Immature natural killer cell (primary cell): Measurements from ENCODE around the gene SH3GL1. TPM values are rescaled to one million over a fixed set of nuclear protein-coding genes. Genes with fewer than 3 reads are reported as not detected.

Experiments
- DNase-seq, 3 donors: peaks; one replicate each; pipeline ENCODE4 v3.0.0; 2022; ENCODE audit warnings: mixed read lengths in 1 of 3
- H3K27ac Mint-ChIP-seq, 6 donors: one replicate each; pipeline ENCODE4 v1.8.0; 2020; ENCODE audit warnings: mixed read lengths in 6 of 6, mild to moderate bottlenecking in 5 of 6, inconsistent platforms in 4 of 6, moderate library complexity in 3 of 6
- H3K27me3 Mint-ChIP-seq, 3 donors: one replicate each; pipeline ENCODE4 v1.8.0; 2020 to 2021; ENCODE audit warnings: low read depth in 3 of 3, mild to moderate bottlenecking in 3 of 3, mixed read lengths in 3 of 3, moderate library complexity in 3 of 3, inconsistent platforms in 1 of 3
- H3K36me3 Mint-ChIP-seq, 3 donors: one replicate each; pipeline ENCODE4 v1.8.0; 2020; ENCODE audit warnings: mixed read lengths in 3 of 3, inconsistent platforms in 2 of 3, mild to moderate bottlenecking in 2 of 3
- H3K4me1 Mint-ChIP-seq, 2 donors: one replicate each; pipeline ENCODE4 v1.8.0; 2020; ENCODE audit warnings: inconsistent platforms in 2 of 2, mild to moderate bottlenecking in 2 of 2, mixed read lengths in 2 of 2, moderate library complexity in 1 of 2
- H3K4me3 Mint-ChIP-seq, 5 donors: one replicate each; pipeline ENCODE4 v1.8.0; 2020; ENCODE audit warnings: mild to moderate bottlenecking in 5 of 5, mixed read lengths in 5 of 5, inconsistent platforms in 3 of 5, moderate library complexity in 3 of 5
- H3K9me3 Mint-ChIP-seq, 6 donors: one replicate each; pipeline ENCODE4 v1.8.0; 2020; ENCODE audit warnings: mild to moderate bottlenecking in 6 of 6, mixed read lengths in 6 of 6, inconsistent platforms in 4 of 6, moderate library complexity in 3 of 6
- polyA plus RNA-seq, 3 donors: library from polyadenylated mRNA; unstranded; fragments of 300-500 nt; fragmentation: Illumina TruSeq; gene quantifications; one replicate each; pipeline ENCODE4 v1.2.3, GENCODE V29; 2021

SH3GL1 gene
- polyA plus RNA-seq, 3 donors from 2014 or later, result 13.8 to 24.6 (median 18.4) TPM

DNA sequence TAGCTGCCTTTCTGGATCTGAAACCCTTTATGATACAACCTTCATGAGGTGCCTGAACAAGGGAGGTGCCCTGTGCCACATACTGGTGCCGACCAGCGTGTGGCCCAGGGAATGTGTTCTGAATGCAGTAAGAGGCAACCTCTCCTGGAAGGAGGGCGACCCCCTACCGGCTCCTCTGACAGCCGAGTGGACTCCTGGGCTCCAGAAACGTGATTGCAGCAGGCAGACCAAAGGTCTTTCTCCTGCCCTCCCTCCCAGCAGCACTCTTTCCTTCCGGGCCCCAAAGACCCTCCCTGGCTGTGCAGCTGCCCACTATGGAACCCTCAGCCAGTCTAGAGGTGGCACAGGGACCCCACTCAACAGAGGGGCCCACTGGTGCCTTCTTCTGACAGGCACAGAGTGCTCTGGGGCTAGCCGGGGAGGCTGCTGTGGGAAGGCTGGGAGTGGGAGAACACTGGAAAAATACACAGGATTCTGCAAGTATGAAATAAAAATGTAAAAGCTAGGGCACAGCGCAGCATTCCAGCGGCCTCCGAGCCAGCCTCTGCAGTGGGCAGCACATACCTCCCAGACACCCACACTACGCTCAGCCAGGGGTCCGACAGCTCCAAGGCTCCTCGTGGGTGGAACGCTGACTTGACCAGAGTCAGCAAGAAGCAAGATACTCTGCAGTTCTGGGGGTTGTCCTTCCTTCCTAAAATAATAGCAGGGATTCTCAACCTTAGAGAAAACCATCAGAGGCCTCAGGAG lies 14.9 kb downstream of the SH3GL1 start:
- Mint-ChIP-seq H3K36me3 (no peaks in the 10 kb centered on the region), H3K4me3 (no peak overlapping the region), H3K9me3 (no peaks in the 10 kb centered on the region), H3K4me1 (peaks cover 29 to 39% of the 10 kb centered on the region in 2 donors), H3K27me3 (no peaks in the 10 kb centered on the region), H3K27ac (no peak overlapping the region)
- no peak for DNase-seq

DNA sequence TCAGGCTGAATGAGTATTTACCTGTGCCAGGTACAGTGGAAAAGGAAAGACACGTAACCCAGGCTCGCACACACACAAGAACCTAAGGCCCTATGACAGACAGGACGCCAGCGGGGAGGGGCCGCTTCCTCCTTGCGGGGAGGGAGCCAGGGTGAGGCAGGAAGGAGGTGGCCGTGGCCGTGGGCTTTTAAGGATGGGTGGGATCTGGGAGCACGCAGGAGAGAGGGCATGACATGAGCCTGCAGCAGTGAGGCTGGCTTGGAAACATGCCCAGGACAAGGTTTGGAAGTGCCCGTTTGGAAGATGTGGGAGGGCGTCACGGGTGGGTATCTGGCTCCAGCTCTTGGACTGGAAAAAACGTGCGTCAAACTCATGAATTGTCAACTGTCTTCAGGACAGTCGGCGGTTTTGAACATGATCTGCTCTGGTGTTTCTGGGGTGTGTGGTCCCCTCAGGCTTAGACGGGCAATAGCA lies 20.1 kb downstream of the SH3GL1 start:
- H3K27ac Mint-ChIP-seq, result peak overlapping the region; percentile 68 to 94 (median 91)
- H3K4me1 Mint-ChIP-seq, result peaks cover 54 to 55% of the 10 kb centered on the region in 2 donors
- peak overlapping the region; percentile 76 to 87 (median 80) for H3K4me3 Mint-ChIP-seq
- no peaks in the 10 kb centered on the region for H3K9me3 Mint-ChIP-seq
- peak; percentile 36 to 39 (median 38) for DNase-seq
- H3K36me3 Mint-ChIP-seq, result peaks cover 0 to 4% (median 0%) of the 10 kb centered on the region in 3 donors
- peaks cover 0 to 2% (median 0%) of the 10 kb centered on the region in 3 donors for H3K27me3 Mint-ChIP-seq

DNA sequence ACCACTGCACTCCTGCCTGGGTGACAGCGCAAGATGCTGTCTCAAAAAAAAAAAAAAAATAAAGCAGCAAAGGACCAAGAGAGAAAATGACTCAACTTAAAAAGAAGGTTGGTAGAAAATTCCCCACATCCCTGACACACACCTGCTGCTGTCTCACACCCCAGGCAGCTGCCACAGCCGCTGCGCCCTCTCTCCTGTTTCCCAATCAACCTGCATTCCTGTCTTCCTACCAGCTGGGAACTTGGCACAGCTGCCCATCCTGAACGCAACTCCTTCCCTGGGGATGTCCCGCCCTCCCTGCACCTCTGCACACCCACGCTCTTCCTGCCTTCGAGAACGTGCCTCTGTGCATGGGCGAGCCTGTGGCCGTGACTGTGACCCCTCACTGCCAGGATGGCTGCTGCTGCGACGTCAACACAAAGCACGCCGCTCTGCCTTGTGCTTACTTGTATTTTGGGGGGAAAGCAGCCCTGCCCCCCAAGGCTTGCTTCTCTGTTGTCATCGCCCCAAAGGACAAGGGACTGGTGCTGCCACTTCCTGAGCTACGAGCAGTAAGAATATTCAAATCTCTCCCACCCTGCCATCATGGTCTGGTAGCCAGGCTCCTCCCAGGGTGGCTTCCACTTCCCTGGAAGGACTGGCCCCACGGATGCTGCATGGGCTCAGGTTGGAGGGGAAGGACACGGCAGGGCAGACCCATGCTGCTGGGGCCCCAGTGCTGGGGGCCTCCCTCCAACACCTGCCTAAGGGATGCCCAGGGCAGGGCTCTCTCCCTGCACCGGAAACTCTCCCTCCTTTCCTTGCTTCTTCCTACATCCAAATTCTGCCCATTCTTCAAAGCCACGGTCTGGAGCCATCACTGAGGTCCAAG lies 20.7 kb downstream of the SH3GL1 start:
- Mint-ChIP-seq H3K27me3 (peaks cover 0 to 2% (median 0%) of the 10 kb centered on the region in 3 donors), H3K4me1 (peaks cover 54 to 55% of the 10 kb centered on the region in 2 donors), H3K4me3 (peak overlapping the region; percentile 76 to 87 (median 80)), H3K36me3 (peaks cover 0 to 4% (median 0%) of the 10 kb centered on the region in 3 donors), H3K27ac (peak overlapping the region; percentile 68 to 94 (median 91)), H3K9me3 (no peaks in the 10 kb centered on the region)
- no peak for DNase-seq

DNA sequence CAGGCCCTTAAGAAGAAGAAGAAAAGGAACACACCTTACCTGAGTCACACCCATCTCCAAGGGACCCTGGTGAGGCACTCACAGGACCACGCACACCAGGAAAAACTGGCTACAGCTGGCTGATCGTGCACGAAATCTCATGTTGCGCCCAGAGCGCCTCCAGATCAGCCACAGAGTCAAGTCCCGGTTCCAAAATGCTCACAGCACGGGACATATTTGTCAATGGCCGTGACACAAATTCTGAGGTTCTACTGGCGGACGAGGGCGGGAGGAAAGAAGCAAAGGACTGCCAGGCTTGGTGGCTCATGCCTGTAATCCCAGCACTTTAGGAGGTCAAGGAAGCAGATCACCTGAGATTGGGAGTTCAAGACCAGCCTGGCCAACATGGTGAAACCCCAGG lies 21.5 kb downstream of the SH3GL1 start:
- Mint-ChIP-seq H3K9me3 (no peaks in the 10 kb centered on the region), H3K4me3 (peak overlapping the region in 4 of 5 donors; percentile 42 to 87 (median 66)), H3K4me1 (peaks cover 57 to 59% of the 10 kb centered on the region in 2 donors)

DNA sequence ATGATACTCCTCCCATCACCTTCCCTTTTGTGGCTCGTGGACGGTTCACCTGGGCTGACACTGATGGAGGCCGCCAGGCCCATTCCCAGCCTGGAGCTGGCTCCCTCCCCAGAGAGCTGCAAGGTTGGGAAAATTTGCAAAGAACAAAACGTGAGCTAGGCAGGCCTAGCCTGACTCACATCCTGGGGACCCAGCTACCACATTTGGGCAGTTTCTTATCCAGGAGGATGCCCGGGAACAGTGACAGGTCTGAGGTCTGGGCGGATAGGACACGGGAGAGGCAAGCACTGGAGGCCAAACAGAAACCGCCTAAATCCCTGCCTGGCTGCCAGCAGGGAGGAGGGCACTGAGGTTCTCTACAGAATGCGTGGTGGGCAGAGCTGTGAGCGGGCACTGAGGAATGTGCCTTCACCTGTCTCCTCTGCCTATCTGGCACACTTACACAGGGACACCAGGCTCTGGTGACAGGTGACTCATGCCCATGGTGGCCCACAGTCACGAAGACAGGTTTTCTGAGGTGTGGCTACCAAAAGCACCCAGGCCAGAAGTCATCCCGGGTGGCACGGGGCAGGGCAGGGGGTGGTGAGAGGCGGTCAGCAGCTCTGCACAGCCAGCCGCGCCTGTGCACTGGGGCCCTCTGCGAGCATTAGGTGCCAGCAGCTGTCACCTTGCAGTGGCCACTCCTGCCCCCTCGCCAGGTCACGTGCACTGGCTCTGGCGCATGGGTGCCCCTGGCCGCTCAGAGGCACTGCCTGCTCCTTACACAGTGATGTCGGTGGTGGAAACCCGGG lies 23.2 kb downstream of the SH3GL1 start:
- peaks cover 59 to 66% of the 10 kb centered on the region in 2 donors for H3K4me1 Mint-ChIP-seq
- peak overlapping the region in 1 of 5 donors; percentile 54 for H3K4me3 Mint-ChIP-seq
- H3K27ac Mint-ChIP-seq, result no peak overlapping the region
- H3K9me3 Mint-ChIP-seq, result no peaks in the 10 kb centered on the region
- peaks cover 0 to 4% (median 0%) of the 10 kb centered on the region in 3 donors for H3K36me3 Mint-ChIP-seq
- no peak for DNase-seq
- H3K27me3 Mint-ChIP-seq, result peaks cover 0 to 2% (median 0%) of the 10 kb centered on the region in 3 donors

More for the DNA sequence above, 21.5 kb downstream of the SH3GL1 start:
- peak overlapping the region in 4 of 6 donors; percentile 23 to 93 (median 38) for H3K27ac Mint-ChIP-seq
- H3K36me3 Mint-ChIP-seq, result peaks cover 0 to 4% (median 0%) of the 10 kb centered on the region in 3 donors
- peaks cover 0 to 2% (median 0%) of the 10 kb centered on the region in 3 donors for H3K27me3 Mint-ChIP-seq
- no peak for DNase-seq

DNA sequence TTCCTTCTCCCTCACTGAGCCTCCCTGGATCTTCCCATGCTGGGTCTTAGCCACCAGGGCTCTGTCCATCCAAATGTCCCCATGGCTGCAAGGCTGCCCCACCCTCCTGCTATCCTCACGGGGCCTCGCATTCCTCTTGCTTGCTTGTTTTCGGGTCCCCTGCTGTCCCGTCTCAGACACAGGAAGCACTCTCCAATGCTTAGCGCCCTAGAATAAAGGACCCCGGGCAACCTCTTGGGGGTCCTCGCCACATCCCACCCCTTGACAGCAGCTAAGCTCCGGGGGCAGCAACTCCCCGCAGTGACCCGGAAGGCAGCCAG lies 23.7 kb downstream of the SH3GL1 start:
- Mint-ChIP-seq H3K36me3 (peaks cover 0 to 4% (median 0%) of the 10 kb centered on the region in 3 donors), H3K9me3 (no peaks in the 10 kb centered on the region), H3K27ac (peak overlapping the region in 2 of 6 donors; percentile 61 to 75), H3K27me3 (peaks cover 0 to 2% (median 0%) of the 10 kb centered on the region in 3 donors), H3K4me3 (peak overlapping the region in 1 of 5 donors; percentile 62), H3K4me1 (peaks cover 59 to 62% of the 10 kb centered on the region in 2 donors)
- DNase-seq, result no peak

DNA sequence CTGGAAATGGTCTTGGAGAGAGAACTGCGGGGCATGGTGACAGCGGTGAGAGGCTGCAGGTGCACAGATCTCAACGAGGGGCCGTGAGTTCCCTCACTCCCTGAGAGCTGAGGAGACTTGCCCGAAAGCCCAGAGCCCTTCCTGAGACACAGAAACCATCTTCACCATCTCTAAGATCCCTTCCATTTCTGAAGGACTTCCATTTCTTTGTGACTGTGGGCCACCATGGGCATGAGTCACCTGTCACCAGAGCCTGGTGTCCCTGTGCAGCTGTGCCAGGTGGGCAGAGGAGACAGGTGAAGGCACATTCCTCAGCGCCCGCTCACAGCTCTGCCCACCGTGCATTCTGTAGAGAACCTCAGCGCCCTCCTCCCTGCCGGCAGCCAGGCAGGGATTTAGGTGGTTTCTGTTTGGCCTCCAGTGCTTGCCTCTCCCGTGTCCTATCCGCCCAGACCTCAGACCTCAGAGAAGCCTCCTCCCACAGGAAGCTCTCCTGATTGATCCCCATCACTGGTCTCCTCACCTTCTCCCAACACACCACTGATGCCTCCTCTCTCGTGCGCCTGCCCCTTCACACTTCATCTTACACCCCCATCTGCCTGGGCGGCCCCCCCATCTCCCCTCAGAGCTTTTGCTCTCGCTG lies 24.2 kb downstream of the SH3GL1 start:
- Mint-ChIP-seq H3K4me1 (peaks cover 57 to 58% of the 10 kb centered on the region in 2 donors), H3K36me3 (peaks cover 0 to 4% (median 0%) of the 10 kb centered on the region in 3 donors), H3K27me3 (peaks cover 0 to 2% (median 0%) of the 10 kb centered on the region in 3 donors), H3K4me3 (peak overlapping the region in 1 of 5 donors; percentile 62), H3K27ac (peak overlapping the region in 3 of 6 donors; percentile 13 to 75 (median 61)), H3K9me3 (no peaks in the 10 kb centered on the region)
- DNase-seq, result no peak

DNA sequence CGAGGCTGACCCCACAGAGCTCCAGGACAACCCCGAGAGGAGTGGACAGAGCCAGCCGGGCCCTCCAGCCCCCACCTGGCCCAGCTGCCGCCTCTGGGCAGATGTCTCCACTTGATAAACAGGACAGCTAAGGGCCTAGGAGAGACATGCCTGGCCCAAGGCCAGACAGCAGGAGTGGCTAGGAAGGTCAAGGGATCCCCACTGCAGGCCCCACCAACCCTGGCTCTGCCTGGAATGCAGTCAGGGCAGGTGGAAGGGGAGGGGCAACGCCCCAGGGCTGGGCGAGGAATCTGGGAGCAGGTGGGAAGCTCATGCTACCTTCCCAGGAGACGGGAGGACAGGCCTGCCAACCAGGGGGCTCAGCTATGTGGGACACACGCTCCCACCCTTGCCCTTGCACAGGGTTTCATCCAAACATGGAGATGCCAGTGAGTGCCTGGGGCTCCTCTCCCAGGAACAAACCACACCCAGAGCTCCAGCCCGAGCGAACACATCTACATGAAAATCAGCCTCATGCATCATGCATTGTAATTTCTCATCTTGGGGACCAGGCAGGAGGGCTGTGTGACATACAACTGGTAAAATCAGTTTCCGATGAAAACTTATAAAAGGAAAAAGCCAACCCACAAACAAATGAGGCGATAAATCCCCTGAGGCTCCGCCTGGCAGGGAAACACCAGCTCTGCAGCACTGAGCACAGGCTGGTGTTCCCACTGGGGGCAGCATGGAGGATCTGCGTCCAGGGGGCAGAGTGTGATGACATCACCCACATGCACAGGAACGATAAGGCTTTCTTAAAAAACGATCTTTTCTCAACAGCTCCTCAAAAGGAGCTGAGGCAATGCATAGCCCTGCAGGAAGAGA lies 25.0 kb downstream of the SH3GL1 start:
- DNase-seq, result no peak
- H3K36me3 Mint-ChIP-seq, result peaks cover 0 to 4% (median 0%) of the 10 kb centered on the region in 3 donors
- no peak overlapping the region for H3K4me3 Mint-ChIP-seq

DNA sequence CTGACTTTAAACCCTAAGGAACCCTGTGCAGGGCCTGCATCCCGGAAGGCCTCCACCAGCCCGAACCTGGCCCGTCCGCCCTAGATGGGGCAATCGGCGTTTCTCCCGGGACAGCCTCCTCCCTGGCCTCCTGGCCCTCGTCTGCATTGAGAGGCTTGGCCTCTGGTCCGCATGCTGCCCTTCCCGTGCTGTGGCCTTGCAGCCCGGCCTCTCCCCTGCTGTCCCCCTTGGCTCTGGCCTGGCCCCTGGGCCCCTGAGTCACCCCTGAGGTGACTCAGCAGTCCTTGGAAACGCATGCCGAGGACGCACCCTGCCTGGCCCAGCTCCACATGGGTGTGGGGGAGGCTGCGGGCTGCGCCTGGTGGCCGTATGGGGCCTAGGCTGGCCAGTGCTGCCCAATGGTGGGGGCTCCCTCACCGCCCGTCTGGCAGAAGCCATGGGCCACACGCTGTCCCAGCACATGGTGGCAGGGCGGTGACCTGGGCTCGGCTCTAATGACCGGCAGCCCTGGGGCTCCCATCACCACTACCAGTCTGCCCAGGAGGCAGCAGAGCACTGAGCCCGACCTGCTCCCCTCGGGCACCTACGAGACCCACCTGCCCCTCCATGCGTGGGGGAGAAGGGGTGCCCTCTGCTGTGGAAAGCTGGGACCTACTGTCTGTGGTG lies 25.7 kb downstream of the SH3GL1 start:
- Mint-ChIP-seq H3K4me1 (peaks cover 57 to 58% of the 10 kb centered on the region in 2 donors), H3K4me3 (no peak overlapping the region), H3K9me3 (no peaks in the 10 kb centered on the region), H3K27me3 (peaks cover 2% of the 10 kb centered on the region in 3 donors), H3K36me3 (peaks cover 0 to 2% (median 0%) of the 10 kb centered on the region in 3 donors), H3K27ac (no peak overlapping the region)
- no peak for DNase-seq

More for the DNA sequence above, 25.0 kb downstream of the SH3GL1 start:
- H3K4me1 Mint-ChIP-seq, result peaks cover 57 to 58% of the 10 kb centered on the region in 2 donors
- no peaks in the 10 kb centered on the region for H3K9me3 Mint-ChIP-seq
- peaks cover 0 to 2% (median 2%) of the 10 kb centered on the region in 3 donors for H3K27me3 Mint-ChIP-seq
- peak overlapping the region in 1 of 6 donors; percentile 35 for H3K27ac Mint-ChIP-seq

DNA sequence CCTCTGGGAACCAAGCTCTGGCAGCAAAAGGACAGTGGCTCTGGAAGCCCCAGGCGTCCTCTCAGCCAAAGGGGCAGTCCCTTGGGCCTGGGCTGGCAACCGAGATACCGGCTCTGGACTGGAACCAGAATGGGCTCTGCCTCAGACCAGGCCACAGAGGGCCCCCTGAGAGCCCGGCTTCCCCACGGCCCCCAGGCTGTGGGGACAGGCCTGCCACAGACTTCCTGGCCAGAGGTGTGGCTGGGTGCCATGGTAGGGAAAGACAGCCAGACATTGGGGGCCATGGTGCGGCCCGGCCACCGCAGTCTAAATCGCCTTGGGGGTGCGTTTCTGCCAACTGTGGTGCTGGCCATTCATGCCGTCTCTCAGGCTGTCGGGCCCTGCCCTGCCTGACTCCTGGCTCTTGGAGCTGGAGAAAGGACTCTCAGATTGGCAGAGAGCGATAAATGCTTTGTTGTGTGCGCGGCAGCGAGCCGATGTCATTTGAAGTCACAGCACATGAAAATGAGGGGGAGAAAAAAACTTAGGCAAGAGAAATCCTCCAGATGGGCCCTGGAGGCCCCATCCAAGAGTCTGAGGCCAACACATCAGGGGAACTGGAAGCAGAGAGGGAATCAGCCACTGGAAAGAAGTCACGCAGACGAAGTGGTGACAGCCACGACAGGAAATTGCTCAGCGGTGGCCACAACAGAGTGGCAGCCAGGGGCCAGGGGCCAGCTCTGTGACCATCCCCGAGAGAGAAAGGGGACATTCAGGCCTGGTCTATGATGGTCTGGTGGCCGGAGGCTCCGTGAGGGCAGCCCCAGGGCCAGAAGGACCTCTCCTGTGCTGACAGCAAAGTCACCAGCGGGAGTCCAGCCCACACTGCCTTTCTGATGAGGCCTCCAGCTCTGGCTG lies 26.5 kb downstream of the SH3GL1 start:
- Mint-ChIP-seq H3K4me3 (peak overlapping the region in 2 of 5 donors; percentile 8 to 68), H3K4me1 (peaks cover 55 to 58% of the 10 kb centered on the region in 2 donors), H3K27ac (peak overlapping the region in 2 of 6 donors; percentile 30 to 91), H3K36me3 (no peaks in the 10 kb centered on the region), H3K9me3 (no peaks in the 10 kb centered on the region), H3K27me3 (peaks cover under 1 to 4% (median 2%) of the 10 kb centered on the region in 3 donors)
- no peak for DNase-seq

DNA sequence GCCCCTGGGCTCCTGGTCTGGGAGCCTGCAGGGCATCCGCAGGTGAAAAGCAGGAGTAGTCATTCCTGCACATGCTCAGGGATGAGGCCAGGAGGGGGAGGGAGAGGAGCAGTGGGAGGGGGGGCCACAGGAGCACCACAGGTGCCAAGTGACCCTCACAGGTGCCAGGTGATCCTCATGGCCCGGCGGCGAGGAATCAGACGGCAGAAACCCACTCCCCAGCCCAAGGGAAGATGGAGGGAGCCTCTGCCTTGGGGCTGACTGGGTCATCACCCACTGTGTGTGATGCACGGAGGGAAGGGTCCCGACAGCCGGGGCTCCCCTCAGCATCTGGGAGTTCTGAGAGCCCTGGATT lies 27.4 kb downstream of the SH3GL1 start:
- H3K36me3 Mint-ChIP-seq, result no peaks in the 10 kb centered on the region
- no peaks in the 10 kb centered on the region for H3K9me3 Mint-ChIP-seq
- peaks cover 0 to 5% (median 2%) of the 10 kb centered on the region in 3 donors for H3K27me3 Mint-ChIP-seq
- no peak overlapping the region for H3K27ac Mint-ChIP-seq
- no peak overlapping the region for H3K4me3 Mint-ChIP-seq
- H3K4me1 Mint-ChIP-seq, result peaks cover 60 to 64% of the 10 kb centered on the region in 2 donors
- DNase-seq, result no peak
